Myometrial cell (primary cell): ENCODE measurements around the gene PGK2. TPM values are rescaled to one million over a fixed set of nuclear protein-coding genes. Genes with fewer than 3 reads are reported as not detected.

Experiments used
- total RNA-seq: library from RNA; depleted of rRNA; stranded (reverse); fragments of >200 nt; gene quantifications from 2 replicates; pipeline ENCODE4 v1.2.3, GENCODE V29; 2015

The PGK2 gene
- not detected in 2 replicates for total RNA-seq

DNA sequence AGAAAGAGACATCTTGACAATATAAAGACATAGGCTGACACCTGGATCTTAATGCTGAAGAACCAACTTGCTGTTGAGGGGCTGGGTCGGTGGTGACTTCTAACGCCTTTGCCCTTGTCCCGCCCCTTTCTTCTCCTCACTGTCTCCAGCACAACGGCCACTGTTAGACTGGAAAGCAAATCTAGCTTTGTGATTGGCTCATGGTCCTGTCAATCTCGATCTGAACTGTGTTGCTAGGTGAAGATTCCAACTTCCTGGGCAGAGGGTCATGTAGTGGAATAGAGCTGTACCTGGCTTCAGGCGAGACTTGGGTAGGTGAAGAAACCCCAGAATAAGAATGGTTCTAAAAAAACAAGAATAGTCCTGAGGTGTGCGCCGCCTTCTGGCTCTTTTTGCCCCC is at the start of gene PGK2:
TSS of gene PGK2 (minus strand) at position 110 of the 400 bp plus-strand sequence. CDS start at position 12, 98 bp downstream.

DNA sequence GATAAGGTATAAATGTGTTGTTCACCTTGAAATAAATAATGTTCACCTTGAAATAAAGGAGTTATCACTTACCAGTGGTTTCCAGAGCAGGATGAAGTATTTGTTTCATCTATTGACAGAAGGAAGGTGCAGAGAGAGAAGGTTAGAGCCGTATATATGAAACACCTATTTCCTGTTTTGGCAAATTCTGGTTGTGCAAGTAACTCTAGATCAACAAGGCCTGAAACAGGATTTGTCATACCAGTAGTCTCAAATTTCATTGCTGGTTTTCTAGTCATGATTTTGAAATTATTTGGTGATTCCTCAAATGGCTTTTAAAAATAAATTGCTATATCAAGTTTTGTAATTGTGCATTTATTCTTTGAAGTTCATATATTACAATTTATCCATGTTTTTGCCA is 42.8 kb downstream of the PGK2 start, which contains the start of gene CRISP3:
TSS of gene CRISP3 (minus strand) at position 130 of the 400 bp plus-strand sequence. CDS start at position 109, 21 bp downstream.

Other genes starting within 250 kb of the PGK2 start
- gene C6orf141, start 236.6 kb downstream of the PGK2 start, total RNA-seq: 7.5 and 7.6 TPM in 2 replicates
- gene RHAG, start 150.4 kb downstream of the PGK2 start, total RNA-seq: not detected in 2 replicates
- gene CRISP2, start 73.7 kb downstream of the PGK2 start, total RNA-seq: not detected in 2 replicates
- not detected in 2 replicates for gene CRISP3, start 42.9 kb downstream of the PGK2 start, total RNA-seq
- not detected in 2 replicates for gene CRISP1, start 79.2 kb upstream of the PGK2 start, total RNA-seq
- gene DEFB114, start 176.9 kb upstream of the PGK2 start, total RNA-seq: not detected in 2 replicates
- gene DEFB113, start 182.3 kb upstream of the PGK2 start, total RNA-seq: not detected in 2 replicates
- not detected in 2 replicates for gene DEFB110, start 234.7 kb upstream of the PGK2 start, total RNA-seq